Thyroid gland (tissue), 4 donors: ENCODE measurements around the gene PDGFRB.

Source experiments
- CTCF ChIP-seq, 6 experiments: fragments of 200-600 bp in 3 of 6; fragments of 450-650 bp in 3 of 6; sonication (generic) in 3 of 6; IDR thresholded peaks; one replicate each; pipeline ENCODE4 v1.5.1; 2016 to 2019; ENCODE audit warnings: antibody characterized with exemption in 6 of 6, mild to moderate bottlenecking in 2 of 6, inconsistent platforms in 1 of 6, moderate library complexity in 1 of 6
- POLR2A ChIP-seq, 2 donors: fragments of 450-650 bp; IDR thresholded peaks; one replicate each; pipeline ENCODE4 v1.6.1; 2017; ENCODE audit warnings: antibody characterized with exemption in 2 of 2, mild to moderate bottlenecking in 2 of 2, moderate library complexity in 1 of 2

GRCh38 chr5:150141544-150142184, 14.0 kb downstream of the PDGFRB start:
- TF ChIP-seq CTCF (IDR thresholded peaks at IDR 0.05) = no peak
- TF ChIP-seq POLR2A (IDR thresholded peaks at IDR 0.05) = no peak
